ENCODE data around the gene CMBL. TPM values are rescaled to one million over a fixed set of nuclear protein-coding genes. Genes with fewer than 3 reads are reported as not detected.

The CMBL gene
- total and polyA plus RNA-seq, 5 donors from 2014 or later = 0.13 to 0.59 (median 0.33) TPM; not detected in 2

Other genes starting within 250 kb of the CMBL start
- 6.3 TPM for gene ATPSCKMT, start 58.0 kb downstream of the CMBL start, total RNA-seq
- 10 to 100 TPM in 3 of 4 donors, 1 to 10 TPM in 1; 8.6 to 12.9 (median 11.9) TPM for gene ATPSCKMT, start 58.0 kb downstream of the CMBL start, polyA plus RNA-seq
- gene CCT5, start 57.6 kb downstream of the CMBL start, total RNA-seq = 65.1 TPM
- 100 to 1,000 TPM; 187 to 212 (median 208) TPM for gene CCT5, start 57.6 kb downstream of the CMBL start, polyA plus RNA-seq
- gene MARCHF6, start 45.8 kb upstream of the CMBL start, total RNA-seq = 188 TPM
- gene MARCHF6, start 45.8 kb upstream of the CMBL start, polyA plus RNA-seq = 10 to 100 TPM; 34.9 to 54.1 (median 51.3) TPM
- gene ROPN1L, start 134.0 kb upstream of the CMBL start, total RNA-seq = 3.0 TPM
- 10 to 100 TPM in 1 of 4 donors, 1 to 10 TPM in 3; 4.2 to 14.4 (median 7.3) TPM for gene ROPN1L, start 134.0 kb upstream of the CMBL start, polyA plus RNA-seq

Measured in CD4-positive, CD25-positive, alpha-beta regulatory T cell (primary cell).